Heart right ventricle (tissue), 16 donors: ENCODE results near the gene EHBP1. TPM values are rescaled to one million over a fixed set of nuclear protein-coding genes. Genes with fewer than 3 reads are reported as not detected.

Experiments used
- ATAC-seq, 8 donors: fragments of 200-7000 bp; cut with Tn5 transposase; one replicate each; pipeline ENCODE4 v1.9.1; 2020; ENCODE audit warnings: mild to moderate bottlenecking in 8 of 8, moderate library complexity in 8 of 8, moderate number of reproducible peaks in 1 of 8
- DNase-seq, 2 donors: peaks; one replicate each; pipeline ENCODE4 v3.0.0-alpha.2; 2020
- H3K27ac ChIP-seq, 10 donors: fragments of 200-600 bp; sonication (generic) in 2 of 10; one replicate each; pipeline versions ENCODE4 v1.5.0 to v1.8.0; 2020 to 2022; ENCODE audit warnings: mild to moderate bottlenecking in 3 of 10
- H3K27me3 ChIP-seq, 7 donors: fragments of 200-600 bp; one replicate each; pipeline ENCODE4 v1.8.0; 2021 to 2022; ENCODE audit warnings: mild to moderate bottlenecking in 2 of 7
- H3K36me3 ChIP-seq, 9 donors: fragments of 200-600 bp; sonication (generic) in 1 of 9; one replicate each; pipeline versions ENCODE4 v1.5.0 to v1.8.0; 2020 to 2022; ENCODE audit warnings: mild to moderate bottlenecking in 2 of 9
- H3K4me1 ChIP-seq, 9 donors: fragments of 200-600 bp; sonication (generic) in 1 of 9; one replicate each; pipeline versions ENCODE4 v1.5.0 to v1.8.0; 2020 to 2022; ENCODE audit warnings: mild to moderate bottlenecking in 4 of 9
- H3K4me3 ChIP-seq, 10 donors: fragments of 200-600 bp; sonication (generic) in 2 of 10; one replicate each; pipeline versions ENCODE4 v1.5.0 to v1.8.0; 2020 to 2022; ENCODE audit warnings: mild to moderate bottlenecking in 7 of 10, moderate library complexity in 2 of 10
- H3K9me3 ChIP-seq, 11 donors: fragments of 200-600 bp in 10 of 11; sonication (generic) in 2 of 11; one replicate each; pipeline versions ENCODE4 v1.5.0 to v1.8.0; 2013 to 2022; ENCODE audit warnings: mild to moderate bottlenecking in 2 of 11, control low read depth in 1 of 11, moderate library complexity in 1 of 11
- WGBS, 2 donors: extraction: QIAGEN DNeasy Blood & Tissue Kit; methylation state at CpG; one replicate each; pipeline ENCODE4 v1.1.7; 2013; ENCODE audit warnings: inconsistent platforms in 1 of 2; 5-methylcytosine and 5-hydroxymethylcytosine counted together
- intact Hi-C, 10 donors: fragments of 100-400 bp; cut with DNase I; formaldehyde crosslinking; loops; one replicate each; pipeline versions ENCODE4 v1.11.1 to v1.14.2; 2022
- polyA plus RNA-seq, 2 donors: library from polyadenylated mRNA; stranded (reverse); fragments of 200-250 nt; gene quantifications; one replicate each; pipeline ENCODE4 v1.2.3, GENCODE V29; 2013
- total RNA-seq, 10 donors: library from RNA; stranded (reverse); fragmentation: NEBNext Ultra II Directional in 3 of 10; extraction: Animal tissue kit (Norgen Biotek cat#: 25700) in 3 of 10; gene quantifications; one replicate each; pipeline versions ENCODE4 v1.2.1 to v1.2.4, GENCODE V29; 2021 to 2023
- TF ChIP-seq, protein P1 (sequence below), 9 donors: fragments of 200-600 bp; sonication (generic) in 2 of 9; IDR thresholded peaks; one replicate each; pipeline versions ENCODE4 v1.5.0 to v1.8.0; 2021 to 2022; ENCODE audit warnings: antibody characterized with exemption in 9 of 9, mild to moderate bottlenecking in 5 of 9, moderate library complexity in 1 of 9
- donor health status: Arrhythmogenic right ventricular cardiomyopathy.
- donor health status: ischemic (EF 13 %, LVEDD 7.1; RV severe dilation, severe dysfunction).
- donor health status: healthy with polysubstance abuse.
- donor health status: DM: no; HTN: yes; CAD: no.
- donor health status: DM: no; HTN: no; CAD: no.
- donor health status: ischemic (EF 25% LVEDD 6.9; RV normal size, moderate dysfunction).
- donor health status: ischemic (EF 25% LVEDD 5.7; RV mildly dilated, moderate dysfunction).
- donor health status: healthy.
- donor health status: DM: yes; HTN: yes; CAD: no.
- donor health status: Ischemic cardiomyopathy.
- donor health status: ischemic (EF 35%, LVEDD 5.7; RV mildly dilated, moderate dysfunction).
- donor health status: nonischemic (EF 11% LVEDD 7.7; RV severe dilation, severe dysfunction).
- donor health status: DM: yes; HTN: yes; CAD: no.
- donor health status: PGD.
- donor health status: ischemic (EF 29% LVEDD 5.4; RV normal size, mild dysfunction).
- donor health status: nonischemic (EF 23%, LVEDD 6.1; RV moderate dilation, normal function).

The EHBP1 gene
- total and polyA plus RNA-seq, 12 donors, result 7.8 to 26.1 (median 20.1) TPM

DNA sequence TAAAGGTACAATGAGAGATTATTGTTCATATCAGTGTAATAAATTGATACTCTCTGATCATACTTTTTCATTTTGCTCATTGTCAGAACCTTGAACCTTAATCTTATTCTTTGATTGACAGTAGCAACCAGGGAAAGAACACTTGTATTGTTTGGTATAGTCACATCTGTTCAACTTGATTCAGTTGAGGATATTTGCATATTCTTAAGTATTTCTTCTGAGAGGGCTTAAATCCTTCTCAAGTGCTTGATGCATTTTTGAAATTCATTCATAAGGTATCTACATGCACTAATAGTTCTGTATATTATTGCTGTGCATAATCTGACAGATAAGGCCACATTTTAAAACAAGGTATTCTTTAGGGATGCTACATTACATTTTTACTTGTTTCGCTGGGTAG is 118.9 kb downstream of the EHBP1 start:
- Histone ChIP-seq H3K4me1 (peaks cover 0 to 19% (median 7%) of the 10 kb centered on the region in 9 donors), H3K27ac (no peak overlapping the region), H3K27me3 (no peaks in the 10 kb centered on the region), H3K9me3 (no peaks in the 10 kb centered on the region), H3K4me3 (no peak overlapping the region), H3K36me3 (peaks cover 0 to 21% (median 0%) of the 10 kb centered on the region in 9 donors)
- DNase-seq (no peak), ATAC-seq (no peak)
- intact Hi-C loops, result no loop called here
- TF ChIP-seq, protein P1, sequence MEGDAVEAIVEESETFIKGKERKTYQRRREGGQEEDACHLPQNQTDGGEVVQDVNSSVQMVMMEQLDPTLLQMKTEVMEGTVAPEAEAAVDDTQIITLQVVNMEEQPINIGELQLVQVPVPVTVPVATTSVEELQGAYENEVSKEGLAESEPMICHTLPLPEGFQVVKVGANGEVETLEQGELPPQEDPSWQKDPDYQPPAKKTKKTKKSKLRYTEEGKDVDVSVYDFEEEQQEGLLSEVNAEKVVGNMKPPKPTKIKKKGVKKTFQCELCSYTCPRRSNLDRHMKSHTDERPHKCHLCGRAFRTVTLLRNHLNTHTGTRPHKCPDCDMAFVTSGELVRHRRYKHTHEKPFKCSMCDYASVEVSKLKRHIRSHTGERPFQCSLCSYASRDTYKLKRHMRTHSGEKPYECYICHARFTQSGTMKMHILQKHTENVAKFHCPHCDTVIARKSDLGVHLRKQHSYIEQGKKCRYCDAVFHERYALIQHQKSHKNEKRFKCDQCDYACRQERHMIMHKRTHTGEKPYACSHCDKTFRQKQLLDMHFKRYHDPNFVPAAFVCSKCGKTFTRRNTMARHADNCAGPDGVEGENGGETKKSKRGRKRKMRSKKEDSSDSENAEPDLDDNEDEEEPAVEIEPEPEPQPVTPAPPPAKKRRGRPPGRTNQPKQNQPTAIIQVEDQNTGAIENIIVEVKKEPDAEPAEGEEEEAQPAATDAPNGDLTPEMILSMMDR (IDR thresholded peaks at IDR 0.05), result no peak
- 99 to 100% methylated on average over 1 of the region's 1 CpG for WGBS, 2 donors

DNA sequence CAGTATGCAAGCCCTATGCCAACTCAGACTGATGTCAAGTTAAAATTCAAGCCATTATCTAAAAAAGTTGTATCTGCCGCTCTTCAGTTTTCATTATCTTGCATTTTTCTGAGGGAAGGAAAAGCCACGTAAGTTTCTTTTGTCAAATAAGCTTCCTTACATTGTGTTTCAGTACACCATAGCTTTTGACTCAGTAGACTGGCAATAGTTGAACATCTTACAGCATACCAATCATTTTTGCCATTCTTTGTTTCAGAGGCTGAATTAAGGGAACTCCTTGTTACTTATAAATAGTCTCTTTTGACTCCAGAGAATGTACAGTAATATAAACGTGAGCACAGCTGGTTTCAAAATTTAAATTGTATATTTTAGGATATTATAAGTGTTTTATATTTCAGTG is 120.6 kb downstream of the EHBP1 start:
- WGBS, 2 donors, result 40 to 51% methylated on average over 3 of the region's 3 CpGs
- no peaks in the 10 kb centered on the region for H3K27me3 ChIP-seq
- no peak overlapping the region for H3K4me3 ChIP-seq
- peaks cover 0 to 19% (median 7%) of the 10 kb centered on the region in 9 donors for H3K4me1 ChIP-seq
- ATAC-seq (no peak), DNase-seq (no peak)
- H3K36me3 ChIP-seq, result peaks cover 0 to 25% (median 0%) of the 10 kb centered on the region in 9 donors
- no peak overlapping the region for H3K27ac ChIP-seq
- TF ChIP-seq, protein P1 (IDR thresholded peaks at IDR 0.05), result no peak
- intact Hi-C loops, result no loop called here
- H3K9me3 ChIP-seq, result peaks cover 0 to 3% (median 0%) of the 10 kb centered on the region in 11 donors

DNA sequence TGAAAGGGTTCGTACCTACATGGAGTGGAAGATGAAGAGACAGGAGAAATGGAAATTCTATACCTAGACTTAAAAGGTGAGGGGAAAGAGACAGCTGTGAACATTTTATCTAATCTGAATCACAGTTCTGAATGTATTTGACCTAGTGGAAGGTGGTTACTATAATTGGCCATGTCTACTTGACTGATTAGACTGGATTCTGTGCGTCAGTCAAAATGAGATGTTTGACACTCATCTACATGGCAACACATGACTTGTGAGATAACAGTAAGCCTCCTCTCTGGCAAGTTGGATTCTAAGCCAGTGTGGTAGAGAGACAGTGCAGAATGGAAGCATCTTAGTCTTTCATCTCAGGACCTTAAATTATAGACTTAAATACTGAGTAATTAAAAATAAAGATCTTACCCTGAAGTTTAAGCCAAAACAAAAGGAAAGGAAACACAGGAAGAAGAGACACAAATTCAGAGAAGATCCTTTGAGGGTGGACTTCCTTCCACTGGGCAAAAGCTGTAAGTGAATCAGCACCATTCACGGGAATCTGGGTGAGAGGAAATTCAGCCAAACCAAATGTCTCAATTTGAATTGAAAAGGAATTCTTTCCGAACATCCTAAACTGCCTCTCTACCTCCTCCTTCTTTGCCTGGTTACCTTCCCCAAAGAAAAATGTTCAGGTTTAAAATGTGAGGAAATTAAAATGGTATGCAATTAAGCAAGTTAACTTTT is 121.6 kb downstream of the EHBP1 start:
- Histone ChIP-seq H3K4me1 (peaks cover 0 to 19% (median 7%) of the 10 kb centered on the region in 9 donors), H3K27ac (no peak overlapping the region), H3K36me3 (peaks cover 0 to 35% (median 7%) of the 10 kb centered on the region in 9 donors), H3K9me3 (peaks cover 0 to 3% (median 0%) of the 10 kb centered on the region in 11 donors), H3K27me3 (no peaks in the 10 kb centered on the region), H3K4me3 (no peak overlapping the region)
- ATAC-seq (no peak), DNase-seq (no peak)
- intact Hi-C loops, result no loop called here
- WGBS, 2 donors, result 72 to 85% methylated on average over 4 of the region's 4 CpGs
- TF ChIP-seq, protein P1 (IDR thresholded peaks at IDR 0.05), result no peak

DNA sequence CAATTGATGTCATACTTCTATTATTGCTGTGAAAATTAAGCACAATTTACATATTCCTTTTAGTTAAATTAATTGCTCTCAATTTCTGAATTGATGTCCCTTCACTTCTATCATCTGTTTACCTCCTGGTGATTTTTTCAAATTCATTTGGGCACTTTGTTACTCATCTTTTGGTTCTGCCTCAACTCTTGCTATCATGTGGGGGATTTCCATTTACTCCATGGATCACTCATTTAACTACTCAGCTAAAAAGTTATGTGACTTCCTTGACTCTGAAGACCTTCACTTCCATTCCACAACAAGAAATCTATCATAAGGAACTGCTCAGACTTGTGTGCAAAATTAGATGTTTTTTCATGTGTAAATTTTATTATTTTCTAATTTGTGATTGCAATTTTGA is 126.2 kb downstream of the EHBP1 start:
- ATAC-seq (no peak), DNase-seq (no peak)
- intact Hi-C loops, result no loop called here
- Histone ChIP-seq H3K27me3 (no peaks in the 10 kb centered on the region), H3K9me3 (peaks cover 0 to 19% (median 0%) of the 10 kb centered on the region in 11 donors), H3K27ac (no peak overlapping the region), H3K4me3 (no peak overlapping the region), H3K4me1 (peaks cover 0 to 6% (median 0%) of the 10 kb centered on the region in 9 donors), H3K36me3 (peaks cover 0 to 62% (median 7%) of the 10 kb centered on the region in 9 donors)
- TF ChIP-seq, protein P1 (IDR thresholded peaks at IDR 0.05), result no peak
